Measurements from ENCODE around the gene SH3RF3.
"Not testable (repeated sequence)": the region's sequence is repeated elsewhere in the genome, so short reads cannot be mapped to it uniquely, and the experiment has no call there.

The SH3RF3 gene

GRCh38 chr2:109118321-109118720 lies 10.7 kb upstream of the SH3RF3 start:
- DNase-seq (ENCODE audit: low read depth), result no peak

GRCh38 chr2:109120166-109120565 lies 8.8 kb upstream of the SH3RF3 start:
- no peak for DNase-seq (ENCODE audit: low read depth)

- not testable (repeated sequence) for DNase-seq (ENCODE audit: low read depth)
These were observed 8.3 kb upstream of the SH3RF3 start for GRCh38 chr2:109120686-109121085.

GRCh38 chr2:109123586-109124201 lies 5.3 kb upstream of the SH3RF3 start:
- no peak for DNase-seq (ENCODE audit: low read depth)

- DNase-seq (ENCODE audit: low read depth), result no peak
These were observed 3.9 kb upstream of the SH3RF3 start for GRCh38 chr2:109124982-109125592.

GRCh38 chr2:109125593-109126500 lies 3.2 kb upstream of the SH3RF3 start:
- no peak for DNase-seq (ENCODE audit: low read depth)

GRCh38 chr2:109126501-109126860 lies 2.5 kb upstream of the SH3RF3 start:
- no peak for DNase-seq (ENCODE audit: low read depth)

- no peak for DNase-seq (ENCODE audit: low read depth)
These were observed 1.4 kb upstream of the SH3RF3 start for GRCh38 chr2:109127556-109127955.

GRCh38 chr2:109128048-109128615 lies 873 bp upstream of the SH3RF3 start:
- peak; percentile 35 for DNase-seq (ENCODE audit: low read depth)

GRCh38 chr2:109129356-109129920 lies 433 bp downstream of the SH3RF3 start:
- no peak for DNase-seq (ENCODE audit: low read depth)

- no peak for DNase-seq (ENCODE audit: low read depth)
These were observed 1.1 kb downstream of the SH3RF3 start for GRCh38 chr2:109129921-109130722.

GRCh38 chr2:109130723-109130995 lies 1.7 kb downstream of the SH3RF3 start:
- no peak for DNase-seq (ENCODE audit: low read depth)

GRCh38 chr2:109131777-109132176 lies 2.8 kb downstream of the SH3RF3 start:
- no peak for DNase-seq (ENCODE audit: low read depth)

- DNase-seq (ENCODE audit: low read depth), result no peak
These were observed 3.6 kb downstream of the SH3RF3 start for GRCh38 chr2:109132626-109133025.

- no peak for DNase-seq (ENCODE audit: low read depth)
These were observed 4.7 kb downstream of the SH3RF3 start for GRCh38 chr2:109133746-109134145.

- DNase-seq (ENCODE audit: low read depth), result no peak
These were observed 5.8 kb downstream of the SH3RF3 start for GRCh38 chr2:109134741-109135358.

GRCh38 chr2:109135359-109136197 lies 6.6 kb downstream of the SH3RF3 start:
- no peak for DNase-seq (ENCODE audit: low read depth)

GRCh38 chr2:109136542-109136941 lies 7.5 kb downstream of the SH3RF3 start:
- DNase-seq (ENCODE audit: low read depth), result no peak

- DNase-seq (ENCODE audit: low read depth), result no peak
These were observed 8.6 kb downstream of the SH3RF3 start for GRCh38 chr2:109137616-109138015.

GRCh38 chr2:109138449-109138848 lies 9.4 kb downstream of the SH3RF3 start:
- no peak for DNase-seq (ENCODE audit: low read depth)

Data from activated T-helper 1 cell treated with Interleukin-2 at 50 U/mL for 16 hours (primary cell).